Mesodermal cell (in vitro differentiated cells): ENCODE results near the gene INS. TPM values are rescaled to one million over a fixed set of nuclear protein-coding genes. Genes with fewer than 3 reads are reported as not detected.

Experiments used
- H3K27ac ChIP-seq: 2 replicates; pipeline ENCODE4 v1.7.0; 2013; ENCODE audit warnings: mild to moderate bottlenecking, low read depth, low read length, moderate library complexity; ENCODE audit not compliant: severe bottlenecking
- H3K36me3 ChIP-seq: 2 replicates; pipeline ENCODE4 v1.7.1; 2013; ENCODE audit warnings: mild to moderate bottlenecking, low read length, moderate library complexity; ENCODE audit not compliant: control insufficient read depth, insufficient read depth
- H3K4me1 ChIP-seq: one replicate; pipeline ENCODE4 v1.7.1; 2013; ENCODE audit warnings: mild to moderate bottlenecking, low read length; ENCODE audit not compliant: insufficient read depth, control insufficient read depth, poor library complexity, severe bottlenecking
- H3K4me3 ChIP-seq: 2 replicates; pipeline ENCODE4 v1.7.0; 2013; ENCODE audit warnings: low read length, control low read depth, mild to moderate bottlenecking; ENCODE audit not compliant: insufficient read depth, poor library complexity, severe bottlenecking; ENCODE audit errors: extremely low read depth
- H3K9me3 ChIP-seq: 2 replicates; pipeline ENCODE4 v1.7.1; 2013; ENCODE audit warnings: mild to moderate bottlenecking, low read length, moderate library complexity; ENCODE audit not compliant: control insufficient read depth
- WGBS, 2 experiments: methylation state at CpG; one replicate each; pipeline ENCODE4 v1.1.5; 2013; ENCODE audit warnings: missing lambda C conversion rate in 2 of 2; ENCODE audit not compliant: insufficient coverage in 2 of 2; 5-methylcytosine and 5-hydroxymethylcytosine counted together
- polyA plus RNA-seq, 2 experiments: library from polyadenylated mRNA; stranded (reverse); fragments of 50-300 nt; gene quantifications; one replicate each; pipeline ENCODE4 v1.2.3, GENCODE V29; 2013

Gene INS
- polyA plus RNA-seq (2013, experiment 1 of 2) = not detected
- polyA plus RNA-seq (2013, experiment 2 of 2) = not detected

DNA sequence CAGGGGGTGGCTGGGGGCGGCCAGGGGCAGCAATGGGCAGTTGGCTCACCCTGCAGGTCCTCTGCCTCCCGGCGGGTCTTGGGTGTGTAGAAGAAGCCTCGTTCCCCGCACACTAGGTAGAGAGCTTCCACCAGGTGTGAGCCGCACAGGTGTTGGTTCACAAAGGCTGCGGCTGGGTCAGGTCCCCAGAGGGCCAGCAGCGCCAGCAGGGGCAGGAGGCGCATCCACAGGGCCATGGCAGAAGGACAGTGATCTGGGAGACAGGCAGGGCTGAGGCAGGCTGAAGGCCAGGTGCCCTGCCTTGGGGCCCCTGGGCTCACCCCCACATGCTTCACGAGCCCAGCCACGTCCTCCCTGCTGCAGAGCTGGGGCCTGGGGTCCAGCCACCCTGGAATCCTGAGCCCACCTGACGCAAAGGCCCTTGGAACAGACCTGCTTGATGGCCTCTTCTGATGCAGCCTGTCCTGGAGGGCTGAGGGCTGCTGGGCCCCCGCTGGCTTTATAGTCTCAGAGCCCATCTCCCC is at the start of gene INS:
TSS of gene INS (minus strand) at position 474 of the 524 bp plus-strand sequence. CDS start at position 236, 238 bp downstream.
- no peak within 1 kb of the TSS for H3K27ac ChIP-seq
- H3K4me1 ChIP-seq = no peaks in the 10 kb centered on the region
- 87 to 93% methylated on average over 11 of the region's 13 CpGs for WGBS, 2 experiments
- no peaks in the 10 kb centered on the region for H3K9me3 ChIP-seq
- no peak within 1 kb of the TSS for H3K4me3 ChIP-seq
- H3K36me3 ChIP-seq = no peaks in the 10 kb centered on the region

DNA sequence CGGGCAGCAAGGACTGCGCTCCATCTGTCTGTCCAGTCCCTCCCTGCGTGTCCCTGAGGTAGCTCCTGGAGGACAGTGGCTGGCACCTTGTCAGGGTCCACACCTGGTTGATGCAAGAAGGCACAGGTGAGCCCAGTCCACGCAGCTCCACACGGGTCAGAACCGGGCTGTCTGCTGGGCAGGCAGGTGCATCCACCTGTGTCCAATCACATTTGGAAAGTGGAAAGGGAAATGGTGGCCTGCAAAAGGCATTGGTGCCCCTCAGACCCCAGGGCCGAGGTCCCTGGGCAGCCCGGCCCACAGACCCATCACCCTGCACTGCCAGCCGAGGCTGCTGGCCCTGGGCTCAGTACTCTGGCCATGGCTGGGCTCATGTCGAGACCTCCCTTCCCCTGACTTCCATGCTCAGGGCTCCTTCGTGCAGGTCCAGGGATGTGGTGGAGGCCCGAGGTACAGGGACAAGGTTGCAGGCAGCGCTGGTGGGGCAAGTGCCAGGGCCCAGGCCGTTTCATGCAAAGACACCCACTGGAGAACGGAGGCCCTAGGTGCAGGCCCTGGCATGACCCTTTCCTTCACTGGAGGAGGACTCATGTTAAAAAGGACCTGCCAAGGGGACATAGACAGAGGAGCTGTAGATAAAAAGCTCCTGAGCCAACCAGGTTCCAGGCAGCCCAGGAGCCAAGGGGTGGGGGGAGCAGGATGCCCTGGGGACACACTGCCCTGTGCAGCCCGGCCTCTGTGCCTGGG is 49.5 kb upstream of the INS start:
- whole genome bisulfite sequencing, 2 experiments = 86 to 90% methylated on average over 12 to 16 of the region's 16 CpGs
- no peak overlapping the region for H3K27ac ChIP-seq
- H3K36me3 ChIP-seq = no peaks in the 10 kb centered on the region
- no peaks in the 10 kb centered on the region for H3K9me3 ChIP-seq
- H3K4me3 ChIP-seq = no peak overlapping the region
- peaks cover 11% of the 10 kb centered on the region for H3K4me1 ChIP-seq

- H3K27ac ChIP-seq = no peak overlapping the region
- H3K36me3 ChIP-seq = no peaks in the 10 kb centered on the region
Measured at GRCh38 chr11:2209900-2210321, 48.9 kb upstream of the INS start.

DNA sequence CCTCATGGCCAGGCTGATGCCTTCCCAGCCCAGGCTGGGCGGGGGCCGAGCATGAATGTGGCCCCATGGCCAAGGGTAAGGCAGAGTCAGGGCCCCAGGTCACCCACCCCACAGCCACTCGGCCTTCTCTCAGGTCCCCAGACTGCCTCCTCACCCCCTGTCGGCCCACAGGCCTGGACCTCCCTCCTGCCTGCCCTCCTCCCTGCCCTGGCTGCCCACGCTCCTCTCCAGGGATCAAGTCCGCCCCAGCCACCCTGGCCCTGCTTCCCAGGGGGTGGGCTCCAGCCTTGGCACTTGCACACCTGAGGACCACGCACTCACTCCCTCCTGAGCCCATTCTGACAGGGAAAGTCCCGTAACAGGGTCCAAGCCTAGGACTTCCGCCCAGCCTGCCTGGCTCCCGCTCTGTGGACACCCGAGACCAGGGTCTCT is 48.4 kb upstream of the INS start:
- 89 to 91% methylated on average over 8 to 9 of the region's 11 CpGs for WGBS, 2 experiments
- H3K4me1 ChIP-seq = peaks cover 11% of the 10 kb centered on the region
- no peaks in the 10 kb centered on the region for H3K9me3 ChIP-seq
- no peaks in the 10 kb centered on the region for H3K36me3 ChIP-seq
- H3K27ac ChIP-seq = no peak overlapping the region
- H3K4me3 ChIP-seq = no peak overlapping the region

More at GRCh38 chr11:2209900-2210321, 48.9 kb upstream of the INS start:
- WGBS, 2 experiments = 79 to 90% methylated on average over 10 to 11 of the region's 12 CpGs
- Histone ChIP-seq H3K4me1 (peaks cover 11% of the 10 kb centered on the region), H3K4me3 (no peak overlapping the region), H3K9me3 (no peaks in the 10 kb centered on the region)

GRCh38 chr11:2208691-2209369 is 47.8 kb upstream of the INS start:
- H3K27ac ChIP-seq = no peak overlapping the region
- WGBS, 2 experiments = 94 to 97% methylated on average over 23 of the region's 24 CpGs
- H3K4me3 ChIP-seq = no peak overlapping the region
- peaks cover 10% of the 10 kb centered on the region for H3K4me1 ChIP-seq
- no peaks in the 10 kb centered on the region for H3K36me3 ChIP-seq
- no peaks in the 10 kb centered on the region for H3K9me3 ChIP-seq

GRCh38 chr11:2207773-2208621 is 47.0 kb upstream of the INS start:
- no peak overlapping the region for H3K4me3 ChIP-seq
- peaks cover 2% of the 10 kb centered on the region for H3K4me1 ChIP-seq
- whole genome bisulfite sequencing, 2 experiments = 72 to 86% methylated on average over 20 to 23 of the region's 24 CpGs
- H3K9me3 ChIP-seq = no peaks in the 10 kb centered on the region
- no peaks in the 10 kb centered on the region for H3K36me3 ChIP-seq
- no peak overlapping the region for H3K27ac ChIP-seq

GRCh38 chr11:2207212-2207611 is 46.2 kb upstream of the INS start:
- Histone ChIP-seq H3K9me3 (no peaks in the 10 kb centered on the region), H3K36me3 (no peaks in the 10 kb centered on the region), H3K4me3 (no peak overlapping the region), H3K27ac (no peak overlapping the region), H3K4me1 (no peaks in the 10 kb centered on the region)
- WGBS, 2 experiments = 93 to 95% methylated on average over 8 to 11 of the region's 11 CpGs

DNA sequence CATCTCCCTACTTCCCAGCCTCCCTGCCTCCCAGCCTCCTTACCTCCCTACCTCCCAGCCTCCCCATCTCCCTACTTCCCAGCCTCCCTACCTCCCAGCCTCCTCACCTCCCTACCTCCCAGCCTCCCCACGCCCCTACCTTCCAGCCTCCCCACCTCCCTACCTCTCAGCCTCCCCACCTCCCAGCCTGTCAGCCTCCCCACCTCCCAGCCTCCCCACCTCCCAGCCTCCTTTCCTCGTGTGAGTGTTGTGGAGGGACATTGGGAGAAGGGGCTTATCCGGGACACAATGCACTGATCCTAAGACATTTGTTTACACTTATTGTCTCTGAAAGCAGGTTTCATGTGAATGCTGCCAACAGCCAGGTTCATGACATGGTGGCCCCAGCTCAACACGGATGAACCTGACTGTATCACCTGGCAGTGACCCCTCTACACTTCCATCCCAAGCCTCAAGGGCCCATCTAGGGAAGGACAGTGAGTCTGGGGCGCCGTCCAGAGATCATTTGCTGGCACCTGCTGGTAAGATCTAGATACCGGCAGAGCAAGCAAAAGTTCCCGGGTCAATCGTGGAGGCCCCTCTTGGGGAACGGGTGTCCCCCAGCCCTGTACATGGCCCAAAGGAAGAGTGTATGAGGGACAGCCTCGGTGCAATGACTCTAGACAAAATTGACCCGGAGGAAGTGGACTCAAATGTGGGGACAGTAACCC is 45.1 kb upstream of the INS start:
- 85% methylated on average over 7 to 10 of the region's 12 CpGs for WGBS, 2 experiments
- no peaks in the 10 kb centered on the region for H3K9me3 ChIP-seq
- no peaks in the 10 kb centered on the region for H3K36me3 ChIP-seq

DNA sequence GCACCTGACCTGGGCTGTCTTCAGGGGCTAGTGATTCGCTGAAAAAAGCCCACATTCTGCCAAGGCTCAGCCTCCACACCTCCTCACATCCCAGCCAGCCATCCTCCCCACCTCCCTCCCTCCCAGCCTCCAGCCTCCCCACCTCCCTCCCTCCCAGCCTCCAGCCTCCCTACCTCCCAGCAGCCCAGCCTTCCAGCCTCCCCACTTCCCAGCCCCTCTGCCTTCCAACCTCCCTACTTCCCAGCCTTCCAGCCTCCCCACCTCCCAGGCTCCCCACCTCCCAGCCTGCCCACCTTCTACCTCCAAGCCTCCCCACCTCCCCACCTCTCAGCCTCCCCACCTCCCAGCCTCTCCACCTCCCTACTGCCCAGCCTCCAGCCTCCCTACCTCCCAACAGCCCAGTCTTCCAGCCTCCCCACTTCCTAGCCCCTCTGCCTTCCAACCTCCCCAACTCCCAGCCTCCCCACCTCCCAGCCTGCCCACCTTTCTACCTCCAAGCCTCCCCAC is 44.3 kb upstream of the INS start:
- H3K36me3 ChIP-seq = no peaks in the 10 kb centered on the region
- 77 to 88% methylated on average over 1 of the region's 1 CpG for WGBS, 2 experiments

More for the DNA sequence above, 45.1 kb upstream of the INS start:
- Histone ChIP-seq H3K4me3 (no peak overlapping the region), H3K27ac (no peak overlapping the region), H3K4me1 (no peaks in the 10 kb centered on the region)

More for the DNA sequence above, 44.3 kb upstream of the INS start:
- no peak overlapping the region for H3K4me3 ChIP-seq
- H3K9me3 ChIP-seq = no peaks in the 10 kb centered on the region
- H3K4me1 ChIP-seq = no peaks in the 10 kb centered on the region
- no peak overlapping the region for H3K27ac ChIP-seq
